Glutamatergic neuron (in vitro differentiated cells): ENCODE measurements around the gene ZSCAN32. TPM values are rescaled to one million over a fixed set of nuclear protein-coding genes. Genes with fewer than 3 reads are reported as not detected.

Experiments
- DNase-seq: peaks from one replicate; pipeline ENCODE4 v3.0.0; 2022
- H3K27ac Mint-ChIP-seq: one replicate; pipeline ENCODE4 v1.8.0; 2020; ENCODE audit warnings: mild to moderate bottlenecking, mixed read lengths, inconsistent platforms; ENCODE audit not compliant: unreplicated experiment
- H3K27me3 Mint-ChIP-seq: one replicate; pipeline ENCODE4 v1.8.0; 2020; ENCODE audit warnings: mild to moderate bottlenecking, moderate library complexity, mixed read lengths, inconsistent platforms; ENCODE audit not compliant: unreplicated experiment
- H3K36me3 Mint-ChIP-seq: one replicate; pipeline ENCODE4 v1.8.0; 2020; ENCODE audit warnings: mild to moderate bottlenecking, mixed read lengths, inconsistent platforms; ENCODE audit not compliant: unreplicated experiment
- H3K4me1 Mint-ChIP-seq: one replicate; pipeline ENCODE4 v1.8.0; 2020; ENCODE audit warnings: mild to moderate bottlenecking, low read depth, mixed read lengths, inconsistent platforms; ENCODE audit not compliant: unreplicated experiment
- H3K4me3 Mint-ChIP-seq: one replicate; pipeline ENCODE4 v1.8.0; 2020; ENCODE audit warnings: mild to moderate bottlenecking, mixed read lengths, inconsistent platforms; ENCODE audit not compliant: unreplicated experiment
- H3K9me3 Mint-ChIP-seq: one replicate; pipeline ENCODE4 v1.8.0; 2020; ENCODE audit warnings: mild to moderate bottlenecking, moderate library complexity, mixed read lengths, inconsistent platforms; ENCODE audit not compliant: unreplicated experiment
- CTCF ChIP-seq: fragments of 200-600 bp; sonication (generic); IDR thresholded peaks from one replicate; pipeline ENCODE4 v1.5.0; 2021; ENCODE audit not compliant: partially characterized antibody, unreplicated experiment
- total RNA-seq: library from RNA; stranded (reverse); fragmentation: NEBNext Ultra II Directional; extraction: Animal tissue kit (Norgen Biotek cat#: 25700); gene quantifications from one replicate; pipeline ENCODE4 v1.2.1, GENCODE V29; 2021; ENCODE audit not compliant: unreplicated experiment

ZSCAN32 gene
- total RNA-seq, 1 donor from 2014 or later = 14.9 TPM

- Mint-ChIP-seq H3K4me1 (no peaks in the 10 kb centered on the region), H3K4me3 (no peak overlapping the region), H3K27ac (no peak overlapping the region), H3K9me3 (peaks cover 27% of the 10 kb centered on the region), H3K36me3 (peaks cover 47% of the 10 kb centered on the region), H3K27me3 (peaks cover 3% of the 10 kb centered on the region)
- no peak for TF ChIP-seq CTCF
- no peak for DNase-seq
These were observed 22.9 kb downstream of the ZSCAN32 start for GRCh38 chr16:3377917-3378316.

- H3K4me3 Mint-ChIP-seq = no peak overlapping the region
- no peak for TF ChIP-seq CTCF
- no peaks in the 10 kb centered on the region for H3K4me1 Mint-ChIP-seq
- H3K27ac Mint-ChIP-seq = no peak overlapping the region
- peaks cover 14% of the 10 kb centered on the region for H3K9me3 Mint-ChIP-seq
- no peak for DNase-seq
- H3K36me3 Mint-ChIP-seq = peaks cover 27% of the 10 kb centered on the region
- peaks cover 3% of the 10 kb centered on the region for H3K27me3 Mint-ChIP-seq
These were observed 25.1 kb downstream of the ZSCAN32 start for GRCh38 chr16:3375680-3376079.

GRCh38 chr16:3369073-3369472, 31.7 kb downstream of the ZSCAN32 start:
- no peak for DNase-seq
- no peak for TF ChIP-seq CTCF
- no peaks in the 10 kb centered on the region for H3K36me3 Mint-ChIP-seq
- H3K27me3 Mint-ChIP-seq = no peaks in the 10 kb centered on the region
- H3K4me3 Mint-ChIP-seq = no peak overlapping the region
- H3K4me1 Mint-ChIP-seq = no peaks in the 10 kb centered on the region
- H3K9me3 Mint-ChIP-seq = no peaks in the 10 kb centered on the region
- no peak overlapping the region for H3K27ac Mint-ChIP-seq

GRCh38 chr16:3364774-3365427, 35.9 kb downstream of the ZSCAN32 start:
- no peak overlapping the region for H3K4me3 Mint-ChIP-seq
- no peak overlapping the region for H3K27ac Mint-ChIP-seq
- DNase-seq = no peak
- H3K27me3 Mint-ChIP-seq = no peaks in the 10 kb centered on the region
- H3K36me3 Mint-ChIP-seq = no peaks in the 10 kb centered on the region
- H3K4me1 Mint-ChIP-seq = no peaks in the 10 kb centered on the region
- TF ChIP-seq CTCF = no peak
- no peaks in the 10 kb centered on the region for H3K9me3 Mint-ChIP-seq

GRCh38 chr16:3363793-3364192, 37.0 kb downstream of the ZSCAN32 start:
- no peak for TF ChIP-seq CTCF
- no peaks in the 10 kb centered on the region for H3K4me1 Mint-ChIP-seq
- H3K4me3 Mint-ChIP-seq = no peak overlapping the region
- no peak overlapping the region for H3K27ac Mint-ChIP-seq
- no peak for DNase-seq
- no peaks in the 10 kb centered on the region for H3K36me3 Mint-ChIP-seq
- H3K27me3 Mint-ChIP-seq = no peaks in the 10 kb centered on the region
- no peaks in the 10 kb centered on the region for H3K9me3 Mint-ChIP-seq
